ENCODE results near the gene WNT3.
"Not testable (repeated sequence)": the region's sequence is repeated elsewhere in the genome, so short reads cannot be mapped to it uniquely, and the experiment has no call there.

WNT3 gene

DNA sequence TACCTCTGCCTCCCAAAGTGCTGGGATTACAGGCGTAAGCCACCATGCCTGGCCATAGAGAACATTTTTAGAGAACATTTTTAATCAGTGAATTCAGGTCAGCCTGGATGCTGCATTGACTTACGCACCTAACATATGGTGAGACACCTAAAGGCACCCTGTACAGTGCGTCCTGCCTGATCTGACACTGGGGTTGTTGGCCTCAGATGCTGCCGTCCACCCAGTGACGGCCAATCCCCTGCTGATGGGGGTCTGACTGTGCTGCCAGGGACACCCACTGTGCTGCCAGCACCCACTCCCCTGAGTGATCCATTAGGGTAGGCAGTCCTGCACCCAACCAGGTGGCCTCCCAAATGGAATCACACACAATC, 38.5 kb downstream of the WNT3 start:
- no peak for DNase-seq

DNA sequence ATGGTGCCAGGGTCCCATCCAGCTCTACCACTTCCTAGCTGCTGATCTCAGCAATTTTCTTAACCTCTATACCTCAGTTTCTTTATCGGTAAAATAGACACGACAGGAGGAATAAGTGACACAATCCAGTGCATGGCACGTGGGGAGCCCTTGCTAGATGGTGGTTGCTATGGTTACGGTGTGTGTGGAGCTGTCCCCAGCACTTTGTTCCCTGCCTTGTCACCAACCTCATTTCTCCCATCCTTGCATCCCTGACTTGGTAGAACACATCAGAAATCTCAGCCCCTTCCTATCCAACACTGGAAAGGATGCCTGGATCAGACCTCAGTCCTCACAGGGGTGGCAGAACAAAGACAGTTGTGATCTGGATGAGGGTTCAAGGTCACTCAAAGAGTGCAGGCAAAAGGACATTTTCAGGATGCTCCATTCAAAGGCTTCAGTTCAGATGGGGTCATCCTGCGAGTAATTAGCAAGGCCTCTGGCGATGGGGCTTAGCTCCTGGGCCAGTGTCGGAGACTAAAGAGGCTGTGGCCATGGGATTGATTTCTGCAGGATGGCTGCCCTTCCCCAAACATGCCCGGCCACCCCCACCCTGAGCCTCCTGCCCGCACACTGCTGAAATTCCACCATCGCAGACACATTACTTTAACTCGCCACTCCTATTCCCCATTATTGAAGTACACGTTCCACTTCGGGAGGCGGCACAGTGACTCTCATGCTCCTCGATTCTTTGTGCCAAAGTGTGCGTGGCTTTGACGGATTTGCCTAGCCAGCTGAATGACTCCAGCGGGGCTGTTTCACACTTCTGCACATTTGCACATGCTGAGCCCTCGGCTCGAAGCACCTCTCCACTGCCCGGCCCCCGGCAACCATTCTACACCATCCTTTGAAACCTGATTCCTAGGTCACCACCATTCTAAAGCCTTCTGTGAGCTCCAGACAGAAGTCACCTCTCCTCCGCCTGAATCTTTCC, 40.3 kb downstream of the WNT3 start:
- no peak for DNase-seq

DNA sequence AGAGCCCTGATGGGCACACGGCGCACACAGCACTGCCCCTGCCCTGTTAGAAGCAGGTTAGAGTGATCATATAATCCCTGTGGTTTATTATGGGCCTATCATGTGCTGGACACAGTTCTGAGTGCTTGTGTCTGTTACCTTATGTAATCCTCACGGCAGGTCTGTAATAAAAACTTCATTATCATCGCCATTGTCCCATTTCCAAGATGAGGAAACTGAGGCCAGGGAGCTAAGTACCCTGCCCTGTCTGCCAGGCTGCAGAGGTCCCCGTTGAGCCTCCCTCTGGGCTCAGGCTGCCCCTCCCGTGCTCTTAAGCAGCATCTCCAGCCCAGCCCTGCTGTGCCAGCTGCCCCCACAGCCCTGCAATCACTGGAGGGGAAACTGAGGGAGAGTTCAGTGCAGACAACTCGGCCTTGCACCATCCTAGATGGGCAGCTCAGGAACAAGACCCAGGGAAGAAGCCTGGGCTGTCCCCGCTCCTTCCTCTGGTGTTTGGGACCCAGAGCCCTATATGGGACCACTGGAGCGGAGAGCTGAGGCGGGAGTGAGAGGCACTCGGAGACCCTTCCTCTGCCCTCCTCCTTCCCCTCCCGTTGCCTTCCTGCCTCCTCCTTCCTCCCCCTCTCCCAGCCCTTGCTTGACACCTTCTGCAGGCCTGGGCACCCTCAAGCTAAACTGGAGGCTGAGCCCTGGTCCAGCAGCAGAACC, 42.0 kb downstream of the WNT3 start:
- no peak for DNase-seq

DNA sequence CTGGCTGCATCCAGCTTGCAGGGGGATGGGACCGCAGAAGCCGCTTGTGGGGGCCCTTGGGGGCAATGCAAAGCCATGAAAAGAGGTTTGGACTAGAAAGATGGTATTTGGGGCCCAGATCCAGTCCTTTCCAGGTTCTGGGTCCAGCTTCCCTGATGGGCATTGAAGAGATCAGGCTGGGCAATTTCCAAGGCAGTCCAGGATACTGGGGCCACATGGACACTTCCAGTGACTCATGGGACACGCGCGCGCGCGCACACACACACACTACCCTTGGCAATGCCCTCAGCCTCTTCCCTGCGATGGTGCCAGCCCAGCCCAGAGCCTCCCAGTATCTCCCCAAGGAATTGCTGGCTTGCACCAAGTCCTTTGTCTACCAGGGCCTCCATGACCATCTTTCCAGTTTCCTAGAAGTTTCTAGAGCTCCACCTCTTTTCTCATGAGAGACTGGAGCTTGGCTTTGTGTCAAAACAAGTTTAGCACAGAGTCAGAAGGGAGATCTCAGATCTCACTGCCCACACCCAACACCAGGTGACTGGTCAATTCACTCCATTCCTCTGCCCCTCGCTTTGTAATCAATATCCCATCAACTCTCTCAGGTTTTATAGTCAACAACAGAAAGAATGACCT, 44.3 kb downstream of the WNT3 start:
- DNase-seq = no peak

DNA sequence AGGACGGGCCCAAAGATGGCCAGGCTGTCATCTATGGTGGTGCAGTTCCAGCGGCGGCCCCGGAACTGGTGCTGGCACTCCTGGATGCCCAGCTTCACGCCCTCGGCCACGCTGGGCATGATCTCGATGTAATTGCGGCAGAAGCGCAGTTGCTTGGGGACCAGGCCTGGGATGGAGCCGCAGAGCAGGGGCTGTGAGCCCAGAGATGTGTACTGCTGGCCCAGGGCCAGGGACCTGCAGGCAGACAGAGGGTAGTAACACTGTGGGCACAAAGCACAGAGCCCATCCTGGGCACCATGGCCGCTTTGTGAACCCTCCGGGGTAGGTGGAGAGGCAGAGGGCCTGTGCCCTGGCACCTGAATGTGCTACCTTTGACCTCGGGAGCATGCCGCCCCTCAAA, 44.8 kb downstream of the WNT3 start:
- DNase-seq = no peak

DNA sequence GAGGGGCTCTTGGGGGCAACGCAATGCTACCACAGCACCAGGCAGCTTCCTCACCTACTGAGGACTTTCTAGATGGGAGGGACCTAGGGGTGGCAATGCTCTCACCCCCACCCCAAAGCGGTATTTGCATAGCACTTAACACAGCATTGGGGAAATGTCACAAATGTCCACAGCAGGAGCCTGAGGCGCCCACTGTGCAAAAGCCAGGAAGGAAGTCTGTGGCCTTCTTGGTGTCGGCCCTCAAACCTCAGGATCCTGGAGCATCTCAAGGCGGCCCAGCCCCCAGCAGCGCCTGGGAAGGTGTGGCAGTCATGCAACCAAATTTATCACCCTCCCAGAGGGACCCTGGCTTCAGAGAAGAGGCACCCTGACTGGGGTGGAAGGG, 45.3 kb downstream of the WNT3 start:
- DNase-seq = no peak

DNA sequence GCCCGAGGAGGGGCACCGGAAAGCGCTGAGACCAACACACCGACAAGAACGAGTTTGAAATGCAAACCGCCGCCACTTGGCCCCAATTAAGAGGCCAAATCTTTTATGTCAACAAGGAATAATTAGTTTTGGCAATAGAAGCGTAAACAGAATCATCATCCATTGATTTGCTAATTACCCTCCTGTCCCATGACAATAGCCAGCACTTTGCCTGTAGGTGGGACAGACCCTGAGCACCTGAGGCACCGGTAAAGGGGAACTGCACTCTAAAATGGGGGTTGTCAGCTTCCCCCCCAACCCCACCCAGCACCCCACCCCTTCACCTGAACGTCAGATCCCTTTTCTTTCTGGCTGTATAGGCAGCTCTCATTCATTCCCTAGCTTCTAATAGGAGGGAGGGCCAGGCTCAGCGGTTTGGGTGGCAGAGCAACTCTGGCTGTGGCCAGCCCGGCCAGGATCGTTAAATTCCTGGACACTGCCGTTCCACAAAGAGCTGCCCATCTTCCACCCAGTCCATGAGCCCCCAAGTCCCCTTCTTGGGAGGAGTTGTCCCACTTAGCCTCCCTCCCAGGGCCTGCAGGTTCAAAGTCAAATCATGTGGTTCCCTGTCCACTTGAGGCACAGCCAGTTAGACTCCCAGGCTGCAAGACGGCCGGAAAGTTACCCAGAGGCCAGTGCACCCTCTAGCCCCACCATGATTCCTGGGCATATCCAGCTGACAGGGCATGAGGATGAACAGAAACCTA, 45.8 kb downstream of the WNT3 start:
- DNase-seq = no peak

DNA sequence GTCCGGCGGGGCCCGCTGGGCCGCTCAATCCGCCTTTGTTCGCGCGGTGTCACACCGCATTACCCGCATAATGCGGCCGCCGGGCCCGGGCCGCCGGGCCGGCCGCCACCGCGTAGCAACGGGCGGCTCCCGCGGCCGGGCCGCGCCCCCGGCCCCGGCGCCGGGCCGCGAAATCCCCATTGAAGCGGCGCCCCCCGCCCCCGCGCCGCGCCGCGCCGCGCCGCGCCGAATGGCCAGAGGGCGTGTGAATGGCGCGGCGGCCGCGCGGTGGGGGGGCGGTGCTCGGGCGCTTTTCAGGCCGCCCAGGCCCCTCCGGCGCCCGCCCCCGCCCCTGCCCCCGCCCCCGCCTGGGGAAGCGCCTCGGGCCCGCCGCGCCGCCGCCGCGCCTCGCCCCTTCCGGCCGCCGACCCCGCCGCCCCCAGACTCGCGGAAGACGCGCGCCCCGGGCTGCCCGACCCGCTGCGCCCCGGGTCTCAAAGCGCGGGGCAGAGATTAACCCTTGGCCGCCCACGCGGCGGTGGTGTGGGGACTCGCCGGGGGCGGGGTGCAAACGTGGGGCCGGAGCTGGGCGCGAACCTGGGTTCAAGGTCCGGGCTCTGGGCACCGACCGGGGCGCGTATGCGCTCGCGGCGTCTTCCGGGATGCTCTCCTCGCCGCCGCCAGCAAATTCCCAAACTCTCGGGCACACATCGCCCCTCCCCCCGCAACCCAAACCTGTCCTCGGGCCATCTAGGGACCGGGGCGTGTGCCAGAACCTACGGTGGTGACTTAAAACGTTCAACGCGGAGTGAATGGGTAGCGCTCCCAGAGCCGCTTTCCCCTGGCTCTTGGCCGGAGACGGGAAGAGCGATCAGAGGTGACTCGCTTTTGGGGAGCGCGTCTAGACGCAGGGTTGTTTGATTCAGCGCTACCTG, 46.7 kb downstream of the WNT3 start:
- no peak for DNase-seq

DNA sequence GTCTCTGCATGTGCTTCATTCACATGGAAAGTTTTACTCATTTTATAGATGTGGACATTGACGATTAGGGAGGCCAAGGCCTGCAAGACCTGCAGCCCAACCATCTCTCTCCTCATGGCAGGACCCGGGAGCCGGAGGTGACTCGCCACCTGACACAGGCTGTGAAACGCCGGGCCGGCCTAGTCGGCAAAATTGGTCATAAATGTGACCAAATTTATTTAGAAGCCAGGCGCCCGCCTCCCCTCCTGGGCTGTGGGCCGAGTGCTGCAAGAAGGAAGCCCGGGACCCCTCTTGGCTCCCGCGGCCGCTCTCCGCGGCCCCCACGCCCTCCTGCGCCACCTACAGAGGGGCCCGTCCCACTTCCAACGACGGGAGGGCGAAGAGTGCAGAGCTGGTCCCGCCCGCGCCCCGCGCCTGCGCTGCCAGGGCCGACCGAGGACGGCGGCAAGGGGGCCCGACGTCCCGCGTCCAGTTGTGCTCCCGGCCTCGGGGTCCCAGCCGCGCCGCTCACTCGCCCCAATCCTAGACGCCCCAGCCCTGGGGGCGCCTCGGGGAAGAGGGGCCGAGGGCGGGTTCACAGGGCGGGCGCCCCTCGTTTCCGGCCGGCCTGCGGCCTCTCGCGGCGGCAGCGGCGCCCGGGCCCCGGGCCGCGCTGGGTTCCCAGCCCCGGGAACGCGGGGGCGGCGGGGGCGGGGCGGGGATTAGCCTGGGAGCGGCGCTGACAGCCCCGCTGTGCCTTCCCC, 47.5 kb downstream of the WNT3 start:
- DNase-seq = no peak

DNA sequence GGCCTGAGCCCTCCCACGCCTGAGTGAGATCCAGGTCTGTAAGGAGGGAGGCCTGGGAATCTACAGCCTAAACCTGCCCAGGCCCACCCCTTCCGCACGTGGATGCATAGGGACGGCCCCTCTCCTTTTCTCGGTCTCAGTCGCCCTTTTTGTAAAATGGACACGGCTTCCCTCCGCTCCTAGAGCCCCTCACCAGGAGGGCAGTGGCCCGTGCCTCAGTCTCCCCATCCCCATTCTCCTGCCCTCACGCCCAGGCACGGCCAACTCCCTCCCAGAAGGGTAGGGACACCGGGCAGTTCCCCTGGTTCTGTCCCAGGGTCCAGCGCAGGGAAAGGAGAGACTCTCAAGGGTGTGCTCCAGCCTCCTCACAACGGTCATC, 48.1 kb downstream of the WNT3 start:
- DNase-seq = no peak

DNA sequence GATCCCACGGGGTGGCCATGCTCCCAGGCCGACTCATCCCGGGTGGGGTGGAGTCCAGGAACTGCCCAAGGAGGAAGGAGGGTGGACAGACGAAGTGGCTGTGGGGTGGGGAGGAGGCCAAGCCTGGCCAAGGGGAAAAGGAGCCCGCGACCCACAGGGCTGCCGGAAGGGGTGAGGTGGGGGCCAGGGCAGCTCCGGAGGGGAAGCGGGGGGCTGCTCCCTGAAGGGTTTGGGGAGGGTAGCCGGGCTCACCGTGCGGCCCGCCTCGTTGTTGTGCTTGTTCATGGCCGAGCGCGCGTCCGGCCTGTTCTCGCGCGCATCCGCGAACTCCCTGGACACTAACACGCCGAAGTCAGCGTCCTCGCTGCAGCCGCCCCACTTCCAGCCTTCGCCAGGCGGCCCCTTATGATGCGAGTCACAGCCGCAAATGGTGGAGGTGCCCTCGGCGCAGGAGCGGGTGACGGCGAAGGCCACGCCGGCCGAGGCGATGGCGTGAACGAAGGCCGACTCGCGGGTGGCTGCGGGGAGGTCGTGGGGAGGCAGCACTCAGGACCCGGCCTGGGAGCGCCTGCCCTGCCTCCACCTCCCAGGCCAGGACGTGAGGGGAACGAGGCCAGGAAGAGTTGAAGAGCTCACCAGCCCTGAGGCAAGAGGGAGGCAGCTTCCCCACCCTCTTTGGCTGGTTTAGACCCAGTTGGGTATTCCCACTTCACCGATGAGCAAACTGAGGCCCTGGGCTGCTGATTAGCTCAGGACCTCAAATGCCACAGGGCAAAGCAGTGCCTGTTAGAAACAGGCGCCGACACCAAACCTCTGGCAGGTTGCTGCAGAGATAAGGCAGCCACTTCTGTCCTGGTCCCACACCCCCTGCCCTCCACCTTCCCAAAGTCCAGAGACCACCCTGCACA, 48.7 kb downstream of the WNT3 start:
- DNase-seq = no peak

DNA sequence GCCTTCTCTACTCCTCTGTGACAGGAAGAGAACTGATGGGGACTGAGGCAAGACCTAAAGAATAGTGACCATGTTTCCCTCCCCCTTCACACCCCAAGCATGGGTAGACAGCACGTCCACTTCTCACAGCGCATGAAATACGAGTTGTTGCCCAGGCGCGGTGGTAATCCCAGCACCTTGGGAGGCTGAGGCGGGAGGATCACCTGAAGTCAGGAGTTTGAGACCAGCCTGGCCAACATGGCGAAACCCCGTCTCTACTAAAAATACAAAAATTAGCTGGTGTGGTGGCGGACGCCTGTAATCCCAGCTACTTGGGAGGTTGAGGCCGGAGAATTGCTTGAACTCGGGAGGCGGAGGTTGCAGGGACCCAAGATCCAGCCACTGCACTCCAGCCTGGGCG, 49.6 kb downstream of the WNT3 start:
- not testable (repeated sequence) for DNase-seq

DNA sequence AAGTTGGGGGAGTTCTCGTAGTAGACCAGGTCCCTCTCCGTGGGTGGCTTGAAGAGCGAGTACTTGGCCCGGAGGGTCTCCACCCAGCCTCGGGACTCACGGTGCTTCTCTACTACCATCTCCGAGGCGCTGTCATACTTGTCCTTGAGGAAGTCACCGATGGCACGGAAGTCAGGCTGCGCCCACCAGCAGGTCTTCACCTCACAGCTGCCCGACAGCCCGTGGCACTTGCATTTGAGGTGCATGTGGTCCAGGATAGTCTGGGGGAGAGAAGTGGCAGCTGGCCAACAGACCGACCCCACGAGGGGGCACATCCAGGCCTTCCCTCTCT, 50.0 kb downstream of the WNT3 start:
- no peak for DNase-seq

DNA sequence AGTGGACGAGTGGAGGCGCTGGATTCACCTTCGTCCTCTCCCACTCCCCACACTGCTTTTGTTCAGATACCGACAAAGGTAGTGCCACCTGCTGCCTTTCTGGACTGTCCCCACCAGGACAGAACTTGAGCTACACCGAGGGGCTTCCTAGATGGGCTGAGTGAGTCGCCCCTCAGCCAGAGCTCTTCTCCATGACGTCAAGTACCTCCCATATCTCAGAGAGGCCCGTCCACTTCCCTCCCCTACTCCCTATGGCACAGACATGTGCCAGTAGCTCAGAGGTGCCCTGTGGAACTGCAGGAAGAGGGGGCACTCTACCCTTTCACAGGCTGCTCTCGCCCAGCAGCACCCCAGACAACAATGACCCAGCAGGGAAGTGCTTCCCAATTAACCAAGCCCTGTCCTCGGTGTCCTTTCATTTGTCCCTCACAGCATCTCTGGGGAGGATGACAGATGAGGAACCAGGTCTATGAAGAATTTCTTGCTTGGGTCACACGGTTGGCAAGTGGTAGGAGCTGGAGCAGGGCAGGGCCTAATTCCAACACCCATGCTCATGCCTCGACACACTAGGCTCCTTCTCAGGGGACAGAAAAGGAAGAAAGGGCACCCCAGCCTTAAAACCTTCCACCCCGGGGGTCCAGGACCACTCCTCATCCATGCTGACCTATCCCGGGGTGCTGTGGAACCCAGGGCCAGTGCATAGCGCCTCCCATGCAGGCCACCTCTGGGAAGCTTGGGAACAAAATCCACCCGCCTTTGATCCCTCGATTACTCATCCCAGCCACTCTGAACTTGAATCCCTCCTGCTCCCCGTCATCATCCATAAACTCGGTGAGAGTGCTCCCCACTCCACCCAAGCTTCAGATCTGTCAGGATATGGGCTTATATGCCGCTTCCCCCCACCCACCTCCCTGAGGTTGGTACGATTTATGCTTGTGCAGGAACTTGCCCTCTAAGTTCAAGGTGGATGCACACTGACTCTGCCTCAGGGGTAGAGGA, 51.7 kb downstream of the WNT3 start:
- DNase-seq = no peak

DNA sequence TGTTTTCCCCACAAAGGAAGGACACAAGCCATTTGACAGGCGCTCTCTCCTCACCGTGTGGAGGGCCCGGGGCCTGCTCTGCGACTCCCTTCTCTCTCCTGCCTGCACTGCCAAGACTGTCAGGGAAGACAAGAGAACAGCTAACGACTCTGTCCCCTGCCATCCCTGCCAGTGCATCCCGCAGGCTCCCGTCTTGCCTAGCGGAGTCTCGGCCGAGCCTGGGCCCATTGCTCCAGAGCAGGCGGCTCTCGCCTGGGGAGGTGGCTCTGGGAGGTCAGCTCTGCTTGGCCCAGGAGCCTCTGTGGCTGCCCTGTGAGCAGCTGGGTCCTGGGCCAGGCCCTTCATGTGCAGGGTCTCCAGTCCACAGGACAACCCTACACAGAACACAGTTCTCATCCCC, 53.0 kb downstream of the WNT3 start:
- DNase-seq = no peak

DNA sequence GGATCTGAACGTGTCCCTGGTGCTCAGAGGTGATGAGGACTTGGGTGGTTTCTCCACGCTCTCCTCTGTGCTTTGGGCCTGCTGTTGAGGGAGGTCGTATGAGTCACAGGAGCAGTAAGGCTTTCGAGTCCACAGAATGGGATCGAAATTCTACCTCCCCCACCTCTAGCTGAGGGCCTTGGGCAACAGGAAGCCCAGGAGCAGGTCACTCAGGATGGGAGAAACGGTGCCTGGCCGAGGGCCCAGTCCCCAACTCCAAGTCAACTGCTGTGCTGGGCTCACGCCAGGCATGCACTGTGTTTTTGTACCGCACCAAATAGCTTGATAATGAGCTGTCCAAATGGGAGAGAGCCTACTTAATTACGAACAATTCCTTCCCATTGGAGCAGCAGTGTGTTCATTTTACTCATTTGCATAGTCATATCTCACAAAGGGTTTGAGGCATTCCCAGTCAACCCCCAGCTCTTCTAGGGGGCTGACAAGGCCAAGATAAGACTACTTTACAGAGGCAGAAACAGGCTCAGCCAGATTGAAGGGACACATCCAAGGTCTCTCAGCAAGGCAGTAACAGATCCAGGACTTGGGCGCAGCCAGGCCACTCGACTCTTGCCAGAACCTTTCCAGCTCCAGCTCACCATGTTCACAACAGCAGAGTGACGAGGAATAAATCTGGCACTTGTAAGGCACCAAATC, 53.6 kb downstream of the WNT3 start:
- DNase-seq = no peak

DNA sequence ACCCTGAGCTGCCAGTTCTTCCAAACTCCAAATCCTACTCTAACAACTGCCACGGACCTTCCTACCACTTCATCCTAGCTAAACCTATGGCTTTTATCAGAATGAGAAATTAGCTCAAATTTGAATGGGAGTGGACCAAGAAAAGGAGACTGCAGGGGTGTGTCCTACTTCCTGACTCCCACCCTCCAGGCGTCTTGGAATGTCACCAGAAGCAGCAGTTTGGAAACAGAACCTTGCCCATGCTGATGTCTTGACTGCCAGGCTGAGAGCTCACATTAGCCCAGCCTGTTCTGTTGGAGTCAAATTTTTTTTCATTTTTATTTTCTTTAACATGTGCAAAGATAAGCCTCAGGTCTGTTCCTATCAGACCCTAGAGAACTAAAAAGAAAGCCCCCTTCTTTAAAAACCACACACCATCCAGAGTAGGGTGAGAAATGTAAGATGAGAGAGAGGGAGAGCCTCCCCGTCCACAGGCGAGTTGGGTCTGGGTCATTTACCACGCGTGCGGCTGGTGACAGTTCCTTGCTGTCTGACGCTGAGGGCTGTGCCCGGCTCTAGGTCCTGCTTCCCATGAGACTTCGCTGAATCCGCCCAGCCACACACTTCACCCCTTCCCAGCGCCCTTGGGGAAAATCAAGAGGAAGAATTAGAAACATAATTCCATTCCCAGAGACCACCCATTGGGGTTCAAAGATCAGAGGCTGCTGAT, 54.3 kb downstream of the WNT3 start:
- no peak for DNase-seq

DNA sequence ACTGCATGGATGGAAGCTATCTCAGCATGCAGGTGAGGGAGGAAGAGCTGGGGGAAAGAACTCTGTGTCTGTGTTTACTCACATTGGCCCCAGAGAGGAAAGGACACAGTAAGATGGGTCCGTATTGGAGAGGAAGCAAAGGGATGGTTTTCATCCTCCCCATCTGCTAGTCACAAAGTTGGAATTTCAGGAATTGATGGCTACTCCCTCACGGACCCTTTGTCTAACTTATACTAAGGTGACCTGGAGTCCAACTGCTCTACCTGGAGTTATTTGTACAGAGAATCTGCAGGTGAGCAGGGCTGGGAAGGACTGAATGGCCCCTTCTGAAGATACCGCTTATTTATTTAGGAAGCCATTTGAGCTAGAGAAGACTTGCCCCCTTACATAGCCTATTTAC, 55.1 kb downstream of the WNT3 start:
- no peak for DNase-seq

All from hippocampal formation (tissue), 2 donors.